Measurements from ENCODE around the gene TACR2. TPM values are rescaled to one million over a fixed set of nuclear protein-coding genes. Genes with fewer than 3 reads are reported as not detected.

Gene TACR2
- total RNA-seq, 1 donor from 2014 or later = 0.90 TPM

GRCh38 chr10:69388488-69388887 is 28.2 kb downstream of the TACR2 start:
- no peak for ATAC-seq
- no peak overlapping the region for H3K4me3 ChIP-seq
- H3K9me3 ChIP-seq = no peaks in the 10 kb centered on the region
- H3K36me3 ChIP-seq = peaks cover 90% of the 10 kb centered on the region
- DNase-seq = no peak
- peaks cover 7% of the 10 kb centered on the region for H3K4me1 ChIP-seq
- H3K27ac ChIP-seq = no peak overlapping the region
- intact Hi-C loops (cut with DNase I) = no loop called here
- H3K27me3 ChIP-seq = no peaks in the 10 kb centered on the region
- TF ChIP-seq CTCF (IDR thresholded peaks at IDR 0.05) = no peak

DNA sequence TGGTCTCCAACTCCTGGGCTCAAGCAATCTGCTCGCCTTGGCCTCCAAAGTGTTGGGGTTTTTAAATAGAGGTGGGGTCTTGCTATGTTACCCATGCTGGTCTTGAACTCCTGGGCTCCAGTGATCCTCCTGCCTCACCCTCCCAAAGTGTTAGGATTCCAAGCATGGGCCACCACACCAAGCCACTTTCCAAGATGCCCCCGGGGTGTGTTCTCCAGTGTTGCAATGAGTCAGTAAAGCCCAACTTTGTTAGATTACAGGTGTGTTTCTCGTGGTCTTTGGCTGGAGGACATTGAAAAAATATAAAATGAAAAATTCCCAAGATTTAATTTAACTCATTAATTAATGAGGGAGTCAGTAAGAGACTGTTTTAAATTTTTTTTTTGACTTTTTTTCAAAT is 29.2 kb downstream of the TACR2 start:
- ATAC-seq = no peak
- Histone ChIP-seq H3K4me3 (no peak overlapping the region), H3K27me3 (no peaks in the 10 kb centered on the region), H3K36me3 (peaks cover 94% of the 10 kb centered on the region), H3K9me3 (no peaks in the 10 kb centered on the region), H3K27ac (no peak overlapping the region), H3K4me1 (peaks cover 16% of the 10 kb centered on the region)
- intact Hi-C loops (cut with DNase I) = no loop called here
- no peak for TF ChIP-seq CTCF (IDR thresholded peaks at IDR 0.05)
- no peak for DNase-seq

DNA sequence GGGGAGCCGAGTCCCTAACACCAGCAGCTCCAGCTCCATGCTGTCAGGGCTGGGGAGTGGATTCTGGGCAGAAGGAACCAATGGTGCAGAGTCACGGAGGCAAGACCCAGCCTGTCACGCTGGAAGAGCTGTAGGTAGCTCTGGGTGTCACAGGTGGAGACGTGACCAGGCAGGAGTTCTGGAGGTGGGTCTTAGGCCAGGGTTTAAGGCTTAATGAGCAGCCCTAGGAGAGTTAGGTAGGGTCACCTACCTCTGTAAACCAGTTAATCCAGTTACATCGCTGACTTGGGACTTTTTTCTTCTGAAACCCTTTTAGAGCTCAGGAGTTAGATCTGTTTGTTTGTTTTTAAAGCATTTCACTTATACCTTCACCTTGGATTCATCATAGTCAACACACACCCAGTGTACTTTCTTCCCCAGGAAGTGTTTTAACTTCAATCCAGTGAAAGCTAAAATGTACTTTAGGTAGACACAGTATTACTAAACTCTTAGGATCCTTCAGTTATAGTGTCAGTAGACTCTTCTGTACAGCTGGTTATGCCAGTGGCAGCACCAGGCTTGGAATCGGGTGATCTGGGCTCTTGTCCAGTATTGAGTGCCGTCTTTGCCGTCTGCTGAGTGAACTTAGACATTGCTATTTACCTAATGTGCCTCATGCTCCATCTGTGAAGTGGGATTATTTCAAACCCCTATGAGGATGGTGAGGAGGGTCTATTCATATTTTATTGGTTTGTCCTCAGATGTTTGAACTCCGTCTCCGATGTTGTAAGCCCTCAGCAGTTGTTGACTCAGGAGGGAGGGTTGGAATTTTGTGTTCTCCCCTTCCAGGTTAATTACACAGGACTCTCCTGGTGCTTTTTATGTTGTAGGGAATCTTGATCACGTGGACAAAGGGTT is 31.0 kb downstream of the TACR2 start:
- H3K9me3 ChIP-seq = no peaks in the 10 kb centered on the region
- no peak for TF ChIP-seq CTCF (IDR thresholded peaks at IDR 0.05)
- H3K36me3 ChIP-seq = peaks cover 89% of the 10 kb centered on the region
- peaks cover 13% of the 10 kb centered on the region for H3K4me1 ChIP-seq
- H3K27me3 ChIP-seq = no peaks in the 10 kb centered on the region
- peak; percentile 54 for ATAC-seq
- H3K4me3 ChIP-seq = no peak overlapping the region
- intact Hi-C loops (cut with DNase I) = no loop called here
- peak overlapping the region; percentile 47 for H3K27ac ChIP-seq
- DNase-seq = no peak

DNA sequence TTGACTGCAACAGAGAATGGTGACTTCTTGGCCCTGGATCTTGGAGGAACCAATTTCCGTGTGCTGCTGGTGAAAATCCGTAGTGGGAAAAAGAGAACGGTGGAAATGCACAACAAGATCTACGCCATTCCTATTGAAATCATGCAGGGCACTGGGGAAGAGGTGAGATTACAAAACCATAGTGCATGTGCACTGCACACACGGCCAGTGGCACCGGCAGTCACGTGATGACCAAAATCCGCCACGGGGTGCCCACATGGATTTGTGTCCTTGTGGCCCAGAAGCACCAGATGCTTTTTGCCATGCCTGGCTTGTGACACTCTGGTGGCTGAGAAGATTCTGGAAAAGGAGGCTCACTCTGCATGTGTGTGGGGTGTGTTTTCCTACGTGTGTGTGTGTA is 32.4 kb downstream of the TACR2 start:
- Histone ChIP-seq H3K27ac (no peak overlapping the region), H3K36me3 (peaks cover 94% of the 10 kb centered on the region), H3K27me3 (no peaks in the 10 kb centered on the region), H3K4me1 (peaks cover 13% of the 10 kb centered on the region), H3K4me3 (no peak overlapping the region), H3K9me3 (no peaks in the 10 kb centered on the region)
- intact Hi-C loops (cut with DNase I) = no loop called here
- TF ChIP-seq CTCF (IDR thresholded peaks at IDR 0.05) = no peak
- DNase-seq = no peak
- ATAC-seq = no peak

- Histone ChIP-seq H3K36me3 (peaks cover 94% of the 10 kb centered on the region), H3K4me3 (no peak overlapping the region), H3K27me3 (no peaks in the 10 kb centered on the region), H3K27ac (no peak overlapping the region), H3K9me3 (no peaks in the 10 kb centered on the region), H3K4me1 (peaks cover 15% of the 10 kb centered on the region)
- no peak for DNase-seq
- intact Hi-C loops (cut with DNase I) = no loop called here
- no peak for TF ChIP-seq CTCF (IDR thresholded peaks at IDR 0.05)
- ATAC-seq = peak; percentile 42
Observed at GRCh38 chr10:69383558-69383957, 33.2 kb downstream of the TACR2 start.

Measured in upper lobe of right lung (tissue), 1 donor.